HG03571 (cell line): Measurements from ENCODE around the gene COG7.
"Not testable (repeated sequence)": the region's sequence is repeated elsewhere in the genome, so short reads cannot be mapped to it uniquely, and the experiment has no call there.

ENCODE experiments used
- ATAC-seq: cut with Tn5 transposase; IDR thresholded peaks from one replicate; pipeline ENCODE4 v1.9.1; 2021; ENCODE audit not compliant: unreplicated experiment

Gene COG7

GRCh38 chr16:23452572-23453337, at the start of gene COG7:
TSS of gene COG7 (minus strand) at chr16:23453189. CDS start at chr16:23452994, 195 bp downstream.
- peak; percentile 82 for ATAC-seq

- ATAC-seq, result no peak
These were observed 49.5 kb upstream of the COG7 start for GRCh38 chr16:23502466-23502865.

DNA sequence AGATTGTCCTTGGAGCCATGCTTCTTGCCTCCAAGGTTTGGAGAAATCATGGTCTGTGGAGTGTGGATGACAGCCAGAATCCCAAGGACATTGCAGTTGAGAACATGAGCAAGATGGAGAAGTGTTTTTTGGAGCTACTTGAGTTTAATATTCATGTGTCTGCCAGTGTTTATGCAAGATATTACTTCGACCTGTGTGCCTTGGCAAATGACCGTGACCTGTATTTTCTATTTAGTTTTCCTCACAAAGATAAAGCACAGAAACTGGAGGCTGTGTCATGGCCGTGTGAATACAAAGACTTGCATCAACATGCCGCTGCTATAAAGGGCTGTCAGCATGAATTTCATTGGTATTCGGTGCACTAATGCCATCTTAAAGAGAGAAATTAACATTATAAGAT, 48.3 kb upstream of the COG7 start:
- ATAC-seq, result no peak

DNA sequence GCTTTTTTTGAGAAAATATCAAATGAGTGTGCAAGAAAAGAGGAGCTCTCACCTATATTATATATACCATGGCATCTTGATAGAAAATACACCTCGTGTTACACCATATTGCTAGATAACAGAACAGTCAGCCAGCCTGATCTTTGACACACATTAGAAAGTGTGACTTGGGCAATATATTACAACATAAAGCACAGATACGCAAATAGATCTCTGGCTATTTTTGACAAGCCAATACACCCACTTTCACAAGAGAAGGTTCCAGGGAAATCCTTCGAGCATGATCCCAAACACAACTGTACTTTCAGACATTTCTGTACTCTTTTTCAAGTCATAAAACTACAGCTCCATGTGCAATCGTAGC, 47.9 kb upstream of the COG7 start:
- no peak for ATAC-seq

GRCh38 chr16:23500212-23500861, 47.3 kb upstream of the COG7 start:
- no peak for ATAC-seq

GRCh38 chr16:23499801-23500200, 46.8 kb upstream of the COG7 start:
- ATAC-seq, result no peak

- no peak for ATAC-seq
These were observed 45.9 kb upstream of the COG7 start for GRCh38 chr16:23498863-23499262.

DNA sequence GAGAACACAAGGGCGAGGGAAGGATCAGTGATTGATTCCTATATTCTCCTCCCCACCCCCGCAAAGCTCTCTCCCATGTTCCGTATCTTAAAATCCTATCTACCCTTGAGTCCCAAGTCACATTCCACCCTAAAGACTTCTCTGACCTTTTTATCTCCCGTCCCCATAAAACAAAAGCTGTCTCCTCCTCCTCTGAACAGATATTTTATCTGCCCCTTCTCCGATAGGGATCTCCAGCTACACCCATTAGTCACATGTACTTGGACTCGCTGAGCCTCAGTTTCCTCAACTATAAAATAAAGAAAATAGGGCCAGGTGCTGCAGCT, 44.5 kb upstream of the COG7 start:
- no peak for ATAC-seq

DNA sequence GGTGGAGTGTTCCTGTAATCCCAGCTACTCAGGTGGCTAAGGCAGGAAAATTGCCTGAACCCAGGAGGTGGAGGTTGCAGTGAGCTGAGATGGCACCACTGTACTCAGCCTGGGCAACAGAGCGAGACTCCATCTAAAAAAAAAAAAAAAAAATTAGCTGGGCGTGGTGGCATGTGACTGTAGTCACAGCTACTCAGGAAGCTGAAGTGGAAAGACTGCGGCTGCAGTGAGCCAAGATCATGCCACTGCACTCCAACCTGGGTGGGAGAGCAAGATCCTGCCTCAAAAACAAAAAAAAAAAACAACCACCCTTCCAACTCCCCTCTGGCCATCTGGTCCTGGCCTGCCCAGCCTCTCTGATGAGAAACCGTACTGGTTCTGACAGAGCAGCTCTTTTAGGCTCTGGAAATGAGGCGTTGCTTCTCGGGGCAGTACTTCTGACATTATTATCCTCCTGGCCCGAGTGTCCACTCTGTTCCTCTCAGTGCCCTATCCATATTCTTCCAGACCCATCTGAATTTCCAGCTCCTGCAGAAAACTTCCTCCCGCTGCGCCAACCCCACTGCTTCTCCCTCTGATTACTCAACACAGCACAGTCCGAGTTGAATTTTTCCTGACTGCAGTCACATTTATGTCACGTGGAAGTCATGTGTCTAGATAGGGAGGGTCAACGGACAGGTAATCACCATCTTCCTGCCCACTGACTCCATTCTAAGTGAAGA, 44.0 kb upstream of the COG7 start:
- ATAC-seq, result no peak

DNA sequence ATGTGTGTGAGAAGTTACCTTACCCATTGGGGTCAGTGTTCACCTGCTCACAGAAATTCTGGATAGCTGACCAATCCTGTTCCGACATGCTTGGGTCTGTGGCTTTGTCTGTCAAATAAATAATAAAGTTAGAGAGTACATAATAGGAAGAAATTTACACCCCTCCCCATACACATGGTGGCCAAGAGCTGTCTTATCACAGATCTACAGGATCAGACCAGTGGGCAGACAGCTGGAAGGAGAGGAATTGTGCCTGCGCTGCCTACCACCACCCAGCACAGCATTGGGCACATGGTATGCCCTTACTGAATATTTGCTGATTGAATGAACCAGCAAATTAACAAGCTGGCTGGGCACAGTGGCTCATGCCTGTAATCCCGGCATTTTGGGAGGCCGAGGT, 42.7 kb upstream of the COG7 start:
- no peak for ATAC-seq

DNA sequence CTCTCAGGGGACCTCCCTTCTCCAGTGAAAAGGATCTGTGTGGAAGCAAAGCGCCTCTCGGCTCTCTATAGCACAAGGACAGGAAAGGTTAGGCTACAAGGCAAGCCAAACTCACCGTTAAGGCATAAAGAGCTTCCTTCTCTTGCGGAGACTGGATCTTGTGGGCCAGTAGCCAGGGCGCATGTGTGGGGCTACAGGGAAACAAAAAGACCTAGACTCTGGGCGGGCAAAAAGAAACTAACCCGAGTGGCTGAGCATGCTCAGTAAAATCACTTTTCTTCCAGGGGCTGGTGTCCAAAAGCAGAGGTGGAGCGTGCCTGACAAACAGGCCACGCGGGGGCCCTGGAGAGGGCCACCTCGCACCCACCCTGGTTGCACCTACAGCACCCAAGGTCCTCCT, 41.2 kb upstream of the COG7 start:
- ATAC-seq, result no peak

GRCh38 chr16:23491490-23492391, 38.8 kb upstream of the COG7 start:
- ATAC-seq, result no peak

- ATAC-seq, result no peak
These were observed 33.5 kb upstream of the COG7 start for GRCh38 chr16:23486480-23486879.

DNA sequence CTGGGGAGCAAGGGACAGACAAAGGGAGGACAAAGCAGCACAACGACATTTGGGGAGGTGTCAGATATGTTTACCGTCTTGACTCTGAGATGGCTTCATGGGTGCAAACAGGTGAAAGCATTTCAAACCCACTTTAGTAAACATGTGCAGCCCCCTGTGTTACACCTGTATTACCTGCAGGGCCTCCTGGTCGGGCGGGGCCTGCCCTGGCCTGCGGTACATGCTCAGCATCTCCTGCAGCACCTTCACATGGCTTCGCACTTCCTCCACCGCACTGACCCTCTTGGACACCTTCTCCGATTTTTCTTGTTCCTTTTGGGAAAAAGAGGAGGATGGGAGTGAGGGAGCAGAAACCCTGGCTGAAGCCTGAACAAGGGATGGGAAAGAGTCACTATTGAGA, 32.9 kb upstream of the COG7 start:
- no peak for ATAC-seq

- ATAC-seq, result no peak
These were observed 32.2 kb upstream of the COG7 start for GRCh38 chr16:23485257-23485614.

- ATAC-seq, result no peak
These were observed 31.7 kb upstream of the COG7 start for GRCh38 chr16:23484510-23485256.

- not testable (repeated sequence) for ATAC-seq
These were observed 30.5 kb upstream of the COG7 start for GRCh38 chr16:23483492-23483891.

DNA sequence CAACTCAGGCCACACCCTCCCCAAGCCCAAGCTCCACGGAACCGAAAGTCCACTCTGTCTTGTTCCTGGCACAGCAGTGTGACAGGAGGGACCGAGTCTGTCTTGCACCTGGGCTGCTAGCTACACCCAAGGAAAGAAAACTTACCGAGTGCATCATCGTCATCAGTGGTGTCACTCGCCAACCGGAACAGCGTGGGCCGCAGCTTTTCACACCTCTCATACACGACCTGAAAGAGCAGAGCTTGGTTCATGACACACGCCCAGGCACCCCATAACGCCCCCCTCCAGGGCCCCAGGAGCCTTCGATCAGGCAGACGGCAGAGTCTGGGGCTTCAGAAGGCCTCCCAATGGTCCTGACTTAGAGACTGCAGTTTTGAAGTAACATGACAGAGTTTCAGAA, 29.8 kb upstream of the COG7 start:
- ATAC-seq, result no peak

GRCh38 chr16:23480257-23480656, 27.3 kb upstream of the COG7 start:
- no peak for ATAC-seq

DNA sequence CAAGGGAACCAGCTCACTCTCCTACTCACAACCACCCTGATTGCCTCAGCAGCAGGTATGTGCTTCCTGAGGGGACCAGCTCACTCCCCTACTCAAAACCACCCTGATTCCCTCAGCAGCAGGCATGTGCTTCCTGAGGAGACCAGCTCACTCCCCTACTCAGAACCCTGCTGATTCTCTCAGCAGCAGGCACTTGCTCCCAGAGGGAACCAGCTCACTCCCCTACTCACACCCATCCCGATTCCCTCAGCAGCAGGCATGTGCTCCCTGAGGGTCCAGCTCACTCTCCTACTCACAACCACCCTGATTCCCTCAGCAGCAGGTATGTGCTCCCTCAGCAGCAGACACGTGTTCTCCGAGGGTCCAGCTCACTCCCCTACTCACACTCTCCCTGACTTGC, 26.1 kb upstream of the COG7 start:
- ATAC-seq, result no peak

GRCh38 chr16:23478566-23478965, 25.6 kb upstream of the COG7 start:
- no peak for ATAC-seq
